Inferior parietal cortex (tissue), 1 donor: ENCODE results near the gene CEP290.
A peak's percentile ranks its signal among the peaks of the same experiment; 100 is the strongest.

Source experiments
- DNase-seq: peaks from one replicate; pipeline ENCODE4 v3.0.0-alpha.2; 2016; ENCODE audit errors: extremely low spot score

CEP290 gene

GRCh38 chr12:88141774-88142609 is at the start of gene CEP290, which contains the start of gene TMTC3:
CEP290 (minus strand) TSS chr12:88142088; CDS start chr12:88141307, 781 bp downstream.
TMTC3 (plus strand) TSS chr12:88142307; CDS start chr12:88148316, 6,009 bp downstream.
- DNase-seq = peak; percentile 99

- DNase-seq = no peak
These were observed 46.3 kb upstream of the CEP290 start for GRCh38 chr12:88188180-88188579.

GRCh38 chr12:88187571-88187970 is 45.7 kb upstream of the CEP290 start:
- no peak for DNase-seq

DNA sequence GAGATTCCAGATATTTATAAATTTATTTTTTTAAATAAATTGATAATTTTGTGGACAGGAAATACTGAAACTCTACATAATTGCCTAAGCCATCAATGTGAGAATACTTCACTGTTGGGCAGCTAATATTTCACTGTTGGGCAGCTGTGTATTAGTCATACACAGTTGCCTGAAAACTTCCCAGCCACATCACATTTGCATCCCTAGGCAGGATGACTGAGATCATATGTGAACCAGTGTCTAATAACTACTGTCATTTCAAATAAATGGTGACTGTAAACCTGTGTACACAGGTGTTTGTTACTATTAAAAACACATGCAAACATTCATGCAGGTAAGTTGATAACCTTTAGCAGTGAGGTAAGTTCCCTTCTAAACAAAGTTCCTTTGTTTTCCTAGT is 44.1 kb upstream of the CEP290 start:
- no peak for DNase-seq

DNA sequence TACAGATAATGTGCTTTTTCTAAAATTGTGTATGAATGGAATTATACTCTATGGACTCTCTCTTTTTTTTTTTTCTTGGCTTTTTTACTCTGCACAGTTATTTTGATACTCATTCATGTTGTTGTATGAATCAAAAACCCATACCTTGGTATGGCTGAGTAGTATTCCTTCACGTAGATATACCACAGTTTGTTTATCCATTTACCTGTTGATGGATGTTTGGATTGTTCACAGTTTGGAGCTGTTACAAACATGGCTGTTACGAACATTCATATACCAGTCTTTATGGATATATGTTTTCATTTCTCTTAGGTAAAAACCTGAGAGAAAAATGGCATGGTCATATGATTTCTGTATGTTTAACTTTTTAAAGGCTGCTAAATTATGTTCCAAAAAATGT is 43.4 kb upstream of the CEP290 start:
- no peak for DNase-seq

DNA sequence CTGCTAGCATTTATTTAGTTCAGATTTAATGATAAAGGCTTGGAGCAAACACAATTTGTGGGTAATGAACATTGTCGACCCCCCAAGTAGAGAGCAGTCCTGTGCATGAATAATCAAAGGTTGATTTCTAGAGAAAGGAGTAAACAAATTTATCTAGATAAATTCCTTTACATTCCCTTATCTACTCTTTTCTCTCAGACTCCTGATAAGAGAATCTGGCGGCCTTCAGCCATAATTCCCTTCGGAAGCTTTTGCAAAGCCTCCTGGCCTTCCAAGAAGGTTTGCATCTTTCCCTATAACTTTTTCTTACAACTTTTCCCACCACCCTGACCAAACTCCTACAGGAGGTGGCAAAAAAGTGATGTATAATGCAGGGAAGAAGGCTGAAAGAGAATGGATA is 42.3 kb upstream of the CEP290 start:
- no peak for DNase-seq

DNA sequence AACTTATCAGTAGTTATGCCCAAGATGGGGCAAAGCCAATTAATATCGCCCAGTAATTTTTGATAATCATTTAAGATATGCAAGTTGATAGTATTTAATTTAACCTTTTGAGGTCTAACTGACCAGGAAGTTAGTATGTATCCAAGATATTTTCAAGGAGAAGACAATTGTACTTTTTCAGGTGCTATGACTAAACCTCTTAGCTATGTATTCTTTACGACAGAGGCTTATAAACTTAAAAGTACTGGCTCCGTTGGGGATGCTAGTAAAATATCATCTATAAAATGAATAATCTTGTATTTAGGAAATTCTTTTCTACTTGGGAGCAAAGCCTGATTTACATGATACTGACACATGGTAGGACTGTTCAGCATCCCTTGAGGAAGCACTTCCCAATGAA is 40.5 kb upstream of the CEP290 start:
- DNase-seq = no peak

DNA sequence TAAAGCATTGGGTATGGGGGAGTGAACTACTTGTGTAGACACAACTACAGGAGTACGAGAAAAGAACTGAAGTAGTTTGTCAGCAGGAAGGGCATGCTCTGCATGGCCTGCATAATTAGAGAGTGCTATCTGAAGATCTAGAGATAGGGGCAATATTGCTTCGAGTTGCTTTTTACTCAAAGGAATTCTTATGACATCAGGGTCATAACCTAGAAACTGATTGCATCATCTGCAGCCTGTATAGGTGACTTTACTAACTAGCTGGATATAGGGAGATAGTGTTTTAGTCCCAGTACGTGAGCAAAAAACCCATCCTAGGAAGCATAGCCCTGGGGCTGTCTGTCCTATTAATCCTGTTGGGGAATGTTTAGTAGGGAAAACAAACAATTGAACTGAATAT is 40.0 kb upstream of the CEP290 start:
- DNase-seq = no peak

DNA sequence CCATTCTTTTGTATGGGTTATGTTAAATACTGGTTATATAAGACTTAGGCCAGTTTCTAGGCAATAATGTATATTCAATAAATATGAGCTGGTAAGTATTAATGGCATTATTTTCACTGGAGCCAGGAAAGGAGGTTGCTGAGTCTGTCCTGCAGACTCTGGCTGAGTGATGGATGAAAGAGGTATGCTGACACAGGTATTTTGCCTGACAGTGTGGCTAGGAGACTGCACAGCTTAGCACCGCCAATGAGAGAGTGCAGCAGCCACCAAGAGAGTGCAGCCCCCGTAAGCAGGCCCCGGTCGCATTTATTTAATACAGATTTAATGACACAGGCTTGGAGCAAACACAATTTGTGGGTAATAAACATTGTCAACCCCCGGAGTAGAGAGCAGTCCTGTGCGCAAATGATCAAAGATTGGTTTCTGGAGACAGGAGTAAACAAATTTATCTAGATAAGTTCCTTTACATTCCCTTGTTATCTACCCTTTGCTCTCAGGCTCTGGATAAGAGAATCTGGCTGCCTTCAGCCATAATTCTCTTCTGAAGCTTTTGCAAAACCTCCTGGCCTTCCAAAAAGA is 37.6 kb upstream of the CEP290 start:
- no peak for DNase-seq

DNA sequence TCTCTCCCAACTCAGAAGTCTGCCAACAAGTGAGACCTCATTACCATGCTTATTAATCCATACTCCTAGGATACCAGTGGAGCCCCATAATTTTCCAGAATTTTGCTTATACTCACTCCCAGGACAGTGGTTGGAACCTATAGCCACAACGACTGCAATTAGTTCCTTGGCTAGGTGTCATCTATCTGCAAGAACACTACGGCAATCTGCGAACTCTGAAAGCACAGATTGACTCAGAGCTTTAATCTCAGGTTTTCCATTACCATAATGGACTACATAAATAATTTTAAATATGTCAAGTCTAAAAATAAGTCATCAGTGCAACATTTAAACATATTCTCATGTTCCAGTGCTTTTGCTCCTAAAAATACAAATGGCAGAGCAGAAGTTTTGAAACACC is 33.7 kb upstream of the CEP290 start:
- no peak for DNase-seq

- DNase-seq = no peak
These were observed 31.0 kb upstream of the CEP290 start for GRCh38 chr12:88172844-88173407.

- no peak for DNase-seq
These were observed 25.5 kb upstream of the CEP290 start for GRCh38 chr12:88167384-88167783.

DNA sequence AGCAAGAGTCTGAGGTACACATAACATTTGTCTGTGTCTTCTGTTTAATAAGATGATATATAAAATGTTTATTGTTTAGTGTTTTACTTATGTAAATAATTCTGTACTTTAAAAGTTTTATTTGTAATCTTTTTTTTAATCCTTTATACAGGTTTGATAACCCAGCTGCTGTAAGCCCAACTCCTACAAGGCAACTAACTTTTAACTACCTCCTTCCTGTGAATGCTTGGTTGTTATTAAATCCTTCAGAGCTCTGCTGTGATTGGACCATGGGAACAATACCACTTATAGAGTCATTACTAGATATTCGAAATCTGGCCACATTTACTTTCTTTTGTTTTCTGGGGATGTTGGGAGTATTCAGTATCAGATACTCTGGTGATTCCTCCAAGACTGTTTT is 24.3 kb upstream of the CEP290 start:
- no peak for DNase-seq

- DNase-seq = no peak
These were observed 21.5 kb upstream of the CEP290 start for GRCh38 chr12:88163371-88163770.

- DNase-seq = no peak
These were observed 14.3 kb upstream of the CEP290 start for GRCh38 chr12:88156075-88156654.

DNA sequence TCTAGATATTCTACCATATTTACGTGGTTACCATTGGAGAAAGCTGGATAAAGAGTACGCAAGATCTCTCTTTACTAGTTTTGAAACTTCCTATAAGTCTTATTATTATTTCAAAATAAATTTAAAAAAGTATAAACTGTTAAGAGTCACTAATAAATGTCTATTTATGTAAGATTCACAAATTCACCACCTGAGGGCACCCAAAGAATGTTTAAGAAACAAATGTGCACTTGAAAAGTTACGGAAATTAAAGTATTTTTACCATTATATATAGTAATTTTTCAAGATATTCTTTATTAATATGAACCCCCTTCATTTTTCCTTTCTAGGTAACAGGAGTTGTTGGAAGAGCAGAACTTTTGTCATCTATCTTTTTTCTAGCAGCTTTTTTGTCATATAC is 12.1 kb upstream of the CEP290 start:
- no peak for DNase-seq

- no peak for DNase-seq
These were observed 8.2 kb upstream of the CEP290 start for GRCh38 chr12:88150063-88150462.

DNA sequence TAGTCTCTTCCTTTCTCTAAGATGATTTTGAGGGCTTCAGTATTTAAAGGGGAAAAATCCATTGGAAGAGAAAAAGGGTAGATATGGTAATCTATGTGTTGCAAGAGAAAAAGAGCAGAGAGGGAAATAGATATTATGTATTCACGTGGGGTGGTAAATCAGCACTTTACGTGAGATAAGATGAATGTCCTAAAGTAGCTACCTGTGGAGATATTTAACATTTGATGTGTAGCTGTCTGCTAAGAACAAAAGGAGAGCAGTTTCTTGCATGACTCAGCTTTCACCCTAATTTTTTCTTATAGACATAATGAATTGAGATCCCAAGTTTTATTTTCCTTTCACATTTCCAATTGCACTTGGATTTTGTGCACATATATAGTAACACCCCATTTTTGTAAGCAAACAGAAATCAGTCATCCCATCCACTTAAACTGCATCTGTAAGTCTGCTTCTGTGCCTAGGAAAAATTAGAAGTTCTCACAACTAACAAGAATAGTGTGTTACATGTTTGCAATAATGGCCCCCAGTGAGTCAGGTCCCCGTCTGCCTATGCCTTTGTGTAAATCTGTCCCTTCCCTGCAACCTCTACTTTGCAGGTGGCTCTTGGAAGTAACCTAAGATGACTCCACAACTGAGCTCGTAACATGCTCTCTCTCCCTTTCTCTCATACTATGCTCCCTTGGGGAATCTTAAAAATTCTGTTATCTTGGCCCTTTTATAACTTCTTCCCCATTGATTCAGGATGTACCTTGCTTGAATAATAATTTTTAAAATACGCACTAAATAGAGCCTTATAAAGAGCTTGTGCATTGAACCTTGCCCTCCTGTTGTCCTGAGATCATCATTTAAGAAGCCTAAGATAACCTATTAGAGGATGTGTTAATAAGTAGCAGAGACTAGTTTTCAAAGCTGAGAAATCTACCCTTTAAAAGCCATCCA is 3.9 kb upstream of the CEP290 start:
- no peak for DNase-seq

GRCh38 chr12:88144546-88145468 is 2.9 kb upstream of the CEP290 start:
- no peak for DNase-seq

GRCh38 chr12:88144037-88144436 is 2.1 kb upstream of the CEP290 start:
- no peak for DNase-seq

GRCh38 chr12:88142610-88142991 is 713 bp upstream of the CEP290 start:
- DNase-seq = no peak
